Left ventricle myocardium inferior (tissue), 1 donor: ENCODE data around the gene CLIC1. TPM values are rescaled to one million over a fixed set of nuclear protein-coding genes. Genes with fewer than 3 reads are reported as not detected.

Experiments
- DNase-seq: peaks from one replicate; pipeline ENCODE4 v3.0.0-alpha.2; 2020
- H3K27ac ChIP-seq: fragments of 200-600 bp; replicated peaks from 2 replicates; pipeline ENCODE4 v1.8.0; 2021
- H3K27me3 ChIP-seq: fragments of 200-600 bp; 2 replicates; pipeline ENCODE4 v1.8.0; 2021; ENCODE audit warnings: low read depth
- H3K36me3 ChIP-seq: fragments of 200-600 bp; 2 replicates; pipeline ENCODE4 v1.8.0; 2021
- H3K4me1 ChIP-seq: fragments of 200-600 bp; 2 replicates; pipeline ENCODE4 v1.8.0; 2021
- H3K4me3 ChIP-seq: fragments of 200-600 bp; 2 replicates; pipeline ENCODE4 v1.8.0; 2021; ENCODE audit warnings: mild to moderate bottlenecking, moderate library complexity
- H3K9me3 ChIP-seq: fragments of 200-600 bp; replicated peaks from 2 replicates; pipeline ENCODE4 v1.8.0; 2021
- CTCF ChIP-seq: fragments of 200-600 bp; IDR thresholded peaks from 2 replicates; pipeline ENCODE4 v1.8.0; 2021; ENCODE audit warnings: antibody characterized with exemption, mild to moderate bottlenecking, borderline replicate concordance
- intact Hi-C: fragments of 100-400 bp; cut with micrococcal nuclease; formaldehyde crosslinking; loops from one replicate; pipeline ENCODE4 v1.11.0; 2022
- total RNA-seq: library from RNA; stranded (reverse); fragmentation: NEBNext Ultra II Directional; extraction: Animal tissue kit (Norgen Biotek cat#: 25700); gene quantifications from one replicate; pipeline ENCODE4 v1.2.1, GENCODE V29; 2021
- donor health status: DM: no; HTN: yes; CAD: no; lungs with severe emphysema.

CLIC1 gene
- total RNA-seq, 1 donor from 2014 or later = 78.0 TPM

GRCh38 chr6:31693535-31693934, 42.8 kb downstream of the CLIC1 start:
- peaks cover 91% of the 10 kb centered on the region for H3K36me3 ChIP-seq
- intact Hi-C loops = no loop called here
- no peak for TF ChIP-seq CTCF

GRCh38 chr6:31692886-31693285, 43.4 kb downstream of the CLIC1 start:
- TF ChIP-seq CTCF = no peak
- Histone ChIP-seq H3K4me3 (no peak overlapping the region), H3K27me3 (no peaks in the 10 kb centered on the region), H3K27ac (no peak overlapping the region), H3K9me3 (no peaks in the 10 kb centered on the region), H3K4me1 (no peaks in the 10 kb centered on the region), H3K36me3 (peaks cover 96% of the 10 kb centered on the region)
- no peak for DNase-seq
- intact Hi-C loops = no loop called here

More at GRCh38 chr6:31693535-31693934, 42.8 kb downstream of the CLIC1 start:
- peaks cover 3% of the 10 kb centered on the region for H3K4me1 ChIP-seq
- no peak overlapping the region for H3K27ac ChIP-seq
- DNase-seq = no peak
- H3K27me3 ChIP-seq = no peaks in the 10 kb centered on the region
- H3K9me3 ChIP-seq = no peaks in the 10 kb centered on the region
- H3K4me3 ChIP-seq = no peak overlapping the region

- DNase-seq = no peak
- H3K27me3 ChIP-seq = no peaks in the 10 kb centered on the region
- peaks cover 99% of the 10 kb centered on the region for H3K36me3 ChIP-seq
- no peak for TF ChIP-seq CTCF
- H3K9me3 ChIP-seq = no peaks in the 10 kb centered on the region
- H3K27ac ChIP-seq = no peak overlapping the region
- H3K4me3 ChIP-seq = no peak overlapping the region
- intact Hi-C loops = no loop called here
- H3K4me1 ChIP-seq = no peaks in the 10 kb centered on the region
Measured at GRCh38 chr6:31692353-31692752, 44.0 kb downstream of the CLIC1 start.

GRCh38 chr6:31691564-31692108, 44.7 kb downstream of the CLIC1 start:
- no peaks in the 10 kb centered on the region for H3K4me1 ChIP-seq
- TF ChIP-seq CTCF = no peak
- intact Hi-C loops = no loop called here
- DNase-seq = no peak
- no peak overlapping the region for H3K4me3 ChIP-seq
- no peaks in the 10 kb centered on the region for H3K27me3 ChIP-seq
- no peaks in the 10 kb centered on the region for H3K9me3 ChIP-seq
- peaks cover 99% of the 10 kb centered on the region for H3K36me3 ChIP-seq
- H3K27ac ChIP-seq = no peak overlapping the region

- no peaks in the 10 kb centered on the region for H3K4me1 ChIP-seq
- H3K9me3 ChIP-seq = no peaks in the 10 kb centered on the region
- DNase-seq = no peak
- H3K36me3 ChIP-seq = peaks cover 99% of the 10 kb centered on the region
- no peaks in the 10 kb centered on the region for H3K27me3 ChIP-seq
- TF ChIP-seq CTCF = no peak
- H3K4me3 ChIP-seq = no peak overlapping the region
- no peak overlapping the region for H3K27ac ChIP-seq
- intact Hi-C loops = no loop called here
Measured at GRCh38 chr6:31691078-31691463, 45.3 kb downstream of the CLIC1 start.
